Posterior cingulate gyrus (tissue), 11 donors: Measurements from ENCODE around the gene RNU6-9.
A peak's percentile ranks its signal among the peaks of the same experiment; 100 is the strongest.

Experiments
- DNase-seq, 10 donors: peaks; one replicate each; pipeline versions ENCODE4 v3.0.0 to v3.0.0-alpha.2; 2020 to 2021; ENCODE audit warnings: mixed read lengths in 3 of 10
- intact Hi-C: fragments of 100-400 bp; cut with DNase I; formaldehyde crosslinking; loops from one replicate; pipeline ENCODE4 v1.15.1; 2023

The RNU6-9 gene

GRCh38 chr19:928471-929202, 35.4 kb downstream of the RNU6-9 start:
- no peak for DNase-seq
- intact Hi-C loops: loop anchor here (10.0 kb wide), 1 partner anchor 264 kb away; the partner anchor contains the start of gene RNF126

- DNase-seq: no peak
- intact Hi-C loops: loop anchor here (10.0 kb wide), 1 partner anchor 265 kb away; the partner anchor contains the start of gene RNF126
Observed at GRCh38 chr19:929203-929890, 36.1 kb downstream of the RNU6-9 start.

GRCh38 chr19:929891-930258, 36.6 kb downstream of the RNU6-9 start:
- DNase-seq: no peak
- intact Hi-C loops: loop anchor here (10.0 kb wide), 1 partner anchor 265 kb away; the partner anchor contains the start of gene RNF126

- intact Hi-C loops: no loop called here
- DNase-seq: no peak
Observed at GRCh38 chr19:931860-932647, 38.8 kb downstream of the RNU6-9 start.

- intact Hi-C loops: no loop called here
- peak in 1 of 10 donors; percentile 81 for DNase-seq
Observed at GRCh38 chr19:932648-933552, 39.6 kb downstream of the RNU6-9 start.

- intact Hi-C loops: no loop called here
- DNase-seq: no peak
Observed at GRCh38 chr19:933553-933882, 40.2 kb downstream of the RNU6-9 start.

- DNase-seq: no peak
- intact Hi-C loops: no loop called here
Observed at GRCh38 chr19:934197-934840, 41.0 kb downstream of the RNU6-9 start.

GRCh38 chr19:934865-935479, 41.7 kb downstream of the RNU6-9 start:
- peak in 9 of 10 donors; percentile 36 to 95 (median 58) for DNase-seq
- intact Hi-C loops: no loop called here

- no peak for DNase-seq
- intact Hi-C loops: no loop called here
Observed at GRCh38 chr19:936175-936546, 42.9 kb downstream of the RNU6-9 start.

GRCh38 chr19:937259-937694, 44.0 kb downstream of the RNU6-9 start:
- intact Hi-C loops: no loop called here
- DNase-seq: no peak

GRCh38 chr19:938233-938923, 45.1 kb downstream of the RNU6-9 start:
- intact Hi-C loops: no loop called here
- no peak for DNase-seq

- no peak for DNase-seq
- intact Hi-C loops: no loop called here
Observed at GRCh38 chr19:939439-939838, 46.2 kb downstream of the RNU6-9 start.

GRCh38 chr19:939922-940321, 46.6 kb downstream of the RNU6-9 start:
- intact Hi-C loops: no loop called here
- DNase-seq: no peak

- peak in 9 of 10 donors; percentile 51 to 97 (median 68) for DNase-seq
- intact Hi-C loops: no loop called here
Observed at GRCh38 chr19:940591-941291, 47.5 kb downstream of the RNU6-9 start.

GRCh38 chr19:941292-942132, 48.2 kb downstream of the RNU6-9 start:
- intact Hi-C loops: no loop called here
- no peak for DNase-seq

- intact Hi-C loops: no loop called here
- DNase-seq: no peak
Observed at GRCh38 chr19:942133-942645, 48.9 kb downstream of the RNU6-9 start.
